Right kidney (tissue), 1 donor: ENCODE results near the gene RPGRIP1L.
A peak's percentile ranks its signal among the peaks of the same experiment; 100 is the strongest.

Experiments used
- DNase-seq: peaks from one replicate; pipeline ENCODE4 v3.0.0-alpha.2; 2016

Gene RPGRIP1L

DNA sequence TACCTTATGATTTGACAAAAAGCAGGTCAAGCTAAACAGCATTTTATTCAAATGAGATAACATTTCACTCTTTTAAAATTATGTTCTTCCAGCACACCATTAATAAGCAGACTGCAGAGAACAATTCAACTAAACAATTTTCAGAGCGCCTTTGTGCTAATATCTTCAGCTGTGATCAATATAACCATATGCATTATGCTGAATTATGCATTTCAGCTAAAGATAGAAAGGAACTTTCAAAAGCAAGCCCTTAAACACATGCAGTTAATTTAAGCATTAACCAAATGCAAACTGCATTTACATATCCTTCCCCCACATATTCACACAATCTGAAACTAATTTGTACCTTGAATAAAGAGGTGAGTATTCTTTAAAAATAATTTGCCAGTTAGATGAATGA is 41.6 kb downstream of the RPGRIP1L start:
- no peak for DNase-seq

DNA sequence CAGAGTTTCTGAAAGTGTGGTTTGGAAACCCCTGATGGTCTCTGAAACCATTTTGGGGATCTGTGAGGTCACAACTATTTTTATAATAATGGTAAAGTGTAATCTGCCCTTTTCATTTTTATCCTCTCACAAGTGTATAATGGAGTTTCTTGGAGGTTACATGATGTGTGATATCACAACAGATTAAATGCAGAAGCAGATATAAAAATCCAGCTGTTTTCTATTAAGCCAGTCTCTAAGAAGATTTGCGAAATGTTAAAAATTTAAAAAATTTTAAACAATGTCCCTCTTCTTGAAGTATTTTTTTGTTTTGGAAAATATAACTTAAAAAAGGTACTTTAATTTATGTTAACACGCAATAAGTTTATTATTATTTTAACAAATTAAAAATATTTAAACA is 48.7 kb downstream of the RPGRIP1L start:
- DNase-seq = no peak

- no peak for DNase-seq
Observed at GRCh38 chr16:53651357-53651756, 52.3 kb downstream of the RPGRIP1L start.

- no peak for DNase-seq
Observed at GRCh38 chr16:53646506-53646905, 57.2 kb downstream of the RPGRIP1L start.

GRCh38 chr16:53643474-53643873 is 60.2 kb downstream of the RPGRIP1L start:
- DNase-seq = no peak

DNA sequence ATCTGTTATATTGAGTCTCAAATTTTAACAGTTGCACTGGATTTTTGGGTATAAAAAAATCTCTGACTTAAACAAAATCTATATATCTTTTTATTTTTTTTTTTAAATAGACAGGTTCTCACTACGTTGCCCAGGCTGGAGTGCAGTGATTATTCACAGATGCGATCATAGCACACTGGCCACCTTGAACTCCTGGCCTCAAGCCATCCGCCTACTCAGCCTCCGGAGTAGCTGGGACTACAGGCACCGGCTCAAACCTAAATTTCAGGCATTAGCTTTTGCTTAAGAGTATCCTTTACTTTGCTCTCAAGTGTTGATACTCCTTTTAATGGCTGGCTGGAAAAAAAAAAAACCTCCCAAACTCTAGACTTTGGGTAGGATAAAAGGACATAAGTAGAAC is 61.6 kb downstream of the RPGRIP1L start:
- DNase-seq = no peak

DNA sequence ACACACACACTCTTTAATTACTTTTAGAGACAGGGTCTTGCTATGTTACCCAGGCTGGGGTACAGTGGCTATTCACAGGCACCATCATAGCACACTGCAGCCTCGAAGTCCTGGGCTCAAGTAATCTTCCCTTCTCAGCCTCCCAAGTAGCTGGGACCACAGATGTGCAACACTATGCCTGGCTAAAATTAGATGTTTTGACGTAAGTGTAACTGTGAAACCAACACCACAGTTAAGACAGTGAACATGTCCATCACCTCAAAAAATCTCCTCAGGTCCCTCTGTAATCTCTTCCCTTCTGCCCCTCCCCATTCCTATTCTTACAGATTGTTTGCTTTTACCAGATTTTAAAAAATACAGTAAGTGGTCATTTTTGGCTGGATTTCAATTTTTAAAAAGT is 66.7 kb downstream of the RPGRIP1L start:
- DNase-seq = no peak

GRCh38 chr16:53632526-53632925 is 71.1 kb downstream of the RPGRIP1L start:
- DNase-seq = no peak

- DNase-seq = no peak
Observed at GRCh38 chr16:53631236-53632025, 72.2 kb downstream of the RPGRIP1L start.

- no peak for DNase-seq
Observed at GRCh38 chr16:53629607-53630312, 73.9 kb downstream of the RPGRIP1L start.

DNA sequence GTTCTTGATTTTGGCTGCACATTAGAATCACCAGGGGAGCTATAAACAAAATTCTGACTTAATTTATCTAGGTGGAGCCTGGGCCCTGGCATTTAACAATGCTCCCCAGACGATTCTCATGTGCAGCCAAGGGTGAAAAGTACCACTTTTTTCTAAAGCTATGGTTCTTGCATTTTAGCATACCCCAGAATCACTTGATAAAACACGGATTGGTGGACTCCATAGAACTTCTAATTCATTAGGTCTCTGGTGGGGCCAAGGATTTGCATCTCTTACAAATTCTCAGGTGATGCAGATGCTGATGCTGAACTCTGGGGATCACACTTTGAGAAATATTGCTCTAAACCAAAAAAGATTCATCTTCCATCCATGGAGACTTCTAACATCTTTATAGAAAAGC is 74.5 kb downstream of the RPGRIP1L start:
- no peak for DNase-seq

- DNase-seq = no peak
Observed at GRCh38 chr16:53626811-53627210, 76.8 kb downstream of the RPGRIP1L start.

DNA sequence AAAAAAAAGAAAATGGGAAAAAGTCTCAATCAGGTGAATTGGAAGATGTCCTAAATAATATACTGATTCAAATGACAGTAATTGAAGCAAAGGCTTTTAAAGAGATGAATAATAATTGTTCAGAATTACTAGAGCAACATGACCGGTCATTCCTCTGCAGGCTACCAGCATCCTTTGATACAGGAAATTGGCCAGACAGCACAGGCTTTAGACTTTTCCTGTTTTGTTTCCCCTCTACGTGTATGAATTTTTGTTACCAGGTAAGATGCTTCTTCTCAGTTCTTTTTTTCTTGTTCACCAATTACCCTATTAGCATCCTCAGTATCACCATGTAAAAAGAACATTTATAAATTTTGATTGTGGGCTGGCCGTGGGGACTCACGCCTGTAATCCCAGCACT is 77.5 kb downstream of the RPGRIP1L start:
- DNase-seq = no peak

DNA sequence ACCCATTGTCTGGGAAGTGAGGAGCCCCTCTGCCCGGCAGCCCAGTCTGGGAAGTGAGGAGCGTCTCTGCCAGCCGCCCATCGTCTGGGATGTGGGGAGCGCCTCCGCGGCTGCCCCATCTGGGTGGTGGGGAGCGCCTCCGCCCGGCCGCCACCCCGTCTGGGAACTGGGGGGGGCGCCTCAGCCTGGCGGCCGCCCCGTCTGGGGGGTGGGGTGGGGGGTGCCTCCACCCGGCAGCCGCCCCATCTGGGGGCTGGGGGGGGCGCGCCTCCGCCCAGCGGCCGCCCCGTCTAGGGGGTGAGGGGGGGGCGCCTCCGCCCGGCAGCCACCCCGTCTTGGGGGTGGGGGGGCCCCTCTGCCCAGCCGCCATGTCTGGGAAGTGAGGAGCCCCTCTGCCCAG is 78.4 kb downstream of the RPGRIP1L start:
- DNase-seq = no peak

DNA sequence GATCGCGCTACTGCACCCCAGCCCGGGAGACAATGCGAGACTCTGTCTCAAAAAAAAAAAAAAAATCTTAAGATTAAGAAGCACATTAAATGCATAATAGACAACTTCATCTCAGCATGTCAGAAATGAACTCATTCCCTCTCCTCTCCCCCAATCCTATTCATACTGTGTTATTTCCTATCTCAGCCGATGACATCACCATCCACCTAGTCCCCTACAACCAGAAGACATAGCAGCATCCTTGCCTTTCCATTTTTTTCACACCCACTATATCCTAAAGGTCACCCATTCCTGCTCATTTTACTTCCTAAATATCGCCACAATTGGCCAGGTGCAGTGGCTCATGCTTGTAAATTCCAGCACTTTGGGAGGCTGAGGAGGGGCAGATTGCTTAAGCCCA is 81.3 kb downstream of the RPGRIP1L start:
- DNase-seq = no peak

DNA sequence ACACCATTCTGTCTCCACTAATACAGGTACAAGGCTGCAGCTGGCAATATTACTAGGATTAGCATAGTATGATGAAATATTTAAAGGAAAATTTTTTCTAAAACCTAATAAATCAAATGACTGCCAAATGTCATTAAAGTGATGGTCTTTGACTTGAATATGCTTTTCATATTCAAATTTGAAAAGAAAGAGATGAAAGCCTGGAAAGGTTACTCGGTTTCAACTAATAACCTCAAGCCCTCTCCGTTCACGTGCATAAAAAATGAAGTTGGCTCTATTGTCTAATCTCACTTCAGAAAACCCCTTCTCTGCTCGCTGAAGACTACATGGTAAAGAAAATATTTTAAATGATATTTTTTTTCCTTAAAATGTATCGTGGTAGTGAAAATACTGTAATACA is 83.2 kb downstream of the RPGRIP1L start:
- DNase-seq = no peak

- DNase-seq = no peak
Observed at GRCh38 chr16:53619235-53619634, 84.4 kb downstream of the RPGRIP1L start.

- no peak for DNase-seq
Observed at GRCh38 chr16:53614346-53614745, 89.3 kb downstream of the RPGRIP1L start.

DNA sequence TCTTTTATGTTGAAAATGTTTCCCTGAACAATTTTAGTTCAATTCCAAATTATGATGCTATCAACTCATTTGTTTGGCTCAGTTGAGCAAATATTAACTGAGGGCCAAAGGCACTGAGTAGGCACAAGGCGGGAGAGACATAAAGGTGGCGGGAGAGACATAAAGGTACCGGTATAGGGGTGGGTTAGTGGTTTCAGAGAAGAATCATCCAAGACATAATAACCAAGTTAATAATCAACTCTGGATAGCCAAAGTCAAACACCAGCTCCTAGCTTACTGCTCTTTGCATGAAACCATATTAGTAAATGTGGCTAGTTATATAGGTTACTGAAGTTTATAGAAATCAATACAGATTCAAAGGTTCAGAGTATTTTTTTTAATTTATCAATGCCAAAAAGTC is 91.7 kb downstream of the RPGRIP1L start:
- DNase-seq = no peak

DNA sequence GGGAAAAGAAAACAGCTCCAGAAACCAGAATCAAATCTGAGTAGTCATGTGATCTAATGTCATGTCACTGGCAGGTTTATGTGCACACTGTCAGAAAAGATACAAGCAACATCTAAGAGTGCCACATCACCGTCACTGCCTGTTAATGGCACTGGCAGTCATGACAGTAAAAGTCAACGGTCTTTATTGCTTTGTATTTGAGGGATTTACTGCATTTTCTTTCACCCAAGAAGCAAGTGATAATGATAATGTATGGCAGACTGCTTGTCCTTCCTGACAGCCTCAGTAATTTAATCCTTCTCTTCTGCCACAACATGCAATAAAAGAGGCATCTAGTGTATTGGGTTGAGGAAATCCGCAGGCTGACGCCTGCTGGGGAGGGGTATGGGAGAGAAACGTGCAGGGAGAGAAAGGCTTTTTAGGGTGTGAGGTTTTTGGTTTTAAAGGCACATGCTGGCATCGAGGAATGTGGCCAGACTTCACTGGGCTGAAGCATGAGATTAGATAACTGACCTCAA is 92.4 kb downstream of the RPGRIP1L start:
- peak; percentile 17 for DNase-seq

GRCh38 chr16:53609536-53609935 is 94.1 kb downstream of the RPGRIP1L start:
- no peak for DNase-seq

GRCh38 chr16:53608094-53608493 is 95.6 kb downstream of the RPGRIP1L start:
- no peak for DNase-seq

DNA sequence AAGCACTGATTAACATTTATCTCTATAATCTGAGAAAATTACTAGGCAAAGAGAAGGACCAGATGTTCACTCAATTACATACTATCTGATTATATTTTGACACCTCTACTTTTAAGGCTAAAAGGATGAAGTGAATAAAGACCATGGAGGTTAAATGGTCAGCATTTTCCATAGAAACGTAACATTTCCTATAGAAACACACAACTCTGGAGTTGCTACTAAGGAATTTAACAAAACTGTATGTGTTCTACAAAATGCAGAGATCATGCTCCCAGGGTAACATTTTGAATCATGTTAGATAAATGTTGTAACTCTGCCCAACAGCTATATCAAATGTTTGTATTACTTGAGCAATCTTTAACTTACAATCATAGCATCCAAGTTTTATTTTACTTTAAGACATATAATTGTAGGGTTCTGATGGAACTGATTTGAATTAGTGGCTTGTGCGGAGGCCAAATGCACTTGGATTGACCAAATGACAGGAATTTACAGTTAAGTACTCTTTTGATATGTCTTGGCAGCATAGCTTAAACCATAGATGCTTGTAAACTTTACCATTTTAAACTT is 97.7 kb downstream of the RPGRIP1L start:
- no peak for DNase-seq

DNA sequence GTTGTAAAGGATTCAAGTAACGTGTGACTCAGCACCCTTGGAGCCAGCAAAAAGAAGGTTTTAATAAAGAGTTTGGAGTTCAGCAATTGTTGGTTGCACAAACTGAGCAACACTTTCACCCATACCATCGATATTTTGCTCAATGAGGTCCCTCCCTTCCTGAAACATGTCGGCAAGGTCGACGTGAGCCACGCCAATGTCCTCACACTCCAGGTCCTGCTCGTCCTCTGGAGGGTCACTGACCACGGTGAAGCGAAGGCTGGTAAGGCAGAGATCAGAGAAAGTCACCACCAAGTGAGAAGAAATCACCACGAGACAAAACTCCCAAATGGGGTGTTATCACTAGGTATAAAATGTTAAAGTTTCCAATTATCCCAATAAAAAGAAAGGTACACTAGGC is 98.3 kb downstream of the RPGRIP1L start:
- no peak for DNase-seq
